CD4-positive, alpha-beta T cell treated with Interleukin-10 for 1 hour (primary cell): ENCODE results near the gene AIRE.
"Not testable (repeated sequence)": the region's sequence is repeated elsewhere in the genome, so short reads cannot be mapped to it uniquely, and the experiment has no call there.

Source experiments
- DNase-seq: peaks from one replicate; pipeline ENCODE4 v3.0.0-alpha.2; 2020

AIRE gene

GRCh38 chr21:44267655-44268142 is 18.0 kb upstream of the AIRE start:
- DNase-seq, result peak; percentile 39

- DNase-seq, result no peak
These were observed 16.6 kb upstream of the AIRE start for GRCh38 chr21:44269090-44269489.

GRCh38 chr21:44271558-44272283 is 14.0 kb upstream of the AIRE start:
- DNase-seq, result no peak

GRCh38 chr21:44272284-44272858 is 13.3 kb upstream of the AIRE start:
- no peak for DNase-seq

GRCh38 chr21:44273046-44273445 is 12.6 kb upstream of the AIRE start:
- no peak for DNase-seq

- DNase-seq, result no peak
These were observed 10.6 kb upstream of the AIRE start for GRCh38 chr21:44275041-44275440.

GRCh38 chr21:44279354-44280260 is 6.1 kb upstream of the AIRE start:
- no peak for DNase-seq

GRCh38 chr21:44281801-44282200 is 3.9 kb upstream of the AIRE start:
- no peak for DNase-seq

GRCh38 chr21:44282370-44282769 is 3.3 kb upstream of the AIRE start:
- DNase-seq, result no peak

- DNase-seq, result not testable (repeated sequence)
These were observed 2.4 kb upstream of the AIRE start for GRCh38 chr21:44283211-44283785.

- no peak for DNase-seq
These were observed 1.7 kb upstream of the AIRE start for GRCh38 chr21:44283948-44284347.

- no peak for DNase-seq
These were observed 525 bp downstream of the AIRE start for GRCh38 chr21:44286086-44286715.

- no peak for DNase-seq
These were observed 1.3 kb downstream of the AIRE start for GRCh38 chr21:44286716-44287632.

GRCh38 chr21:44288251-44289110 is 2.8 kb downstream of the AIRE start:
- no peak for DNase-seq

- DNase-seq, result no peak
These were observed 3.8 kb downstream of the AIRE start for GRCh38 chr21:44289381-44290010.

- DNase-seq, result no peak
These were observed 4.8 kb downstream of the AIRE start for GRCh38 chr21:44290327-44291077.

- DNase-seq, result no peak
These were observed 5.6 kb downstream of the AIRE start for GRCh38 chr21:44291078-44291935.
